Measurements from ENCODE around the gene G2E3.
"Not testable (repeated sequence)": the region's sequence is repeated elsewhere in the genome, so short reads cannot be mapped to it uniquely, and the experiment has no call there.

Gene G2E3

GRCh38 chr14:30641207-30641606 is 82.2 kb downstream of the G2E3 start:
- Histone ChIP-seq H3K4me3 (ENCODE audit: low read depth in 1 of 5, low read length in 5 of 5) (no peak overlapping the region), H3K9me3 (ENCODE audit: control insufficient read depth in 5 of 5, low read length in 5 of 5) (peaks cover 0 to 18% (median 7%) of the 10 kb centered on the region in 5 donors), H3K9ac (ENCODE audit: low read length in 5 of 5) (peak overlapping the region in 1 of 5 donors; percentile 1), H3K36me3 (ENCODE audit: control insufficient read depth in 5 of 5, insufficient read depth in 5 of 5, low read length in 5 of 5) (peaks cover 8 to 37% (median 19%) of the 10 kb centered on the region in 5 donors), H3K4me1 (ENCODE audit: control insufficient read depth in 5 of 5, insufficient read depth in 5 of 5, low read length in 5 of 5) (peaks cover 0 to 25% (median 0%) of the 10 kb centered on the region in 5 donors), H3K27me3 (ENCODE audit: control insufficient read depth in 5 of 5, insufficient read depth in 4 of 5, low read length in 5 of 5) (no peaks in the 10 kb centered on the region), H3K27ac (ENCODE audit: low read depth, low read length) (no peak overlapping the region)

GRCh38 chr14:30644462-30644861 is 85.5 kb downstream of the G2E3 start:
- not testable (repeated sequence) for H3K9ac ChIP-seq (ENCODE audit: low read length in 5 of 5); H3K4me3 ChIP-seq (ENCODE audit: low read depth in 1 of 5, low read length in 5 of 5); H3K27me3 ChIP-seq (ENCODE audit: control insufficient read depth in 5 of 5, insufficient read depth in 4 of 5, low read length in 5 of 5); H3K27ac ChIP-seq (ENCODE audit: low read depth, low read length); H3K4me1 ChIP-seq (ENCODE audit: control insufficient read depth in 5 of 5, insufficient read depth in 5 of 5, low read length in 5 of 5)
- peaks cover 0 to 18% (median 7%) of the 10 kb centered on the region in 5 donors for H3K9me3 ChIP-seq (ENCODE audit: control insufficient read depth in 5 of 5, low read length in 5 of 5)
- H3K36me3 ChIP-seq (ENCODE audit: control insufficient read depth in 5 of 5, insufficient read depth in 5 of 5, low read length in 5 of 5), result peaks cover 13 to 41% (median 19%) of the 10 kb centered on the region in 5 donors

GRCh38 chr14:30645600-30645999 is 86.6 kb downstream of the G2E3 start:
- Histone ChIP-seq H3K27me3 (ENCODE audit: control insufficient read depth in 5 of 5, insufficient read depth in 4 of 5, low read length in 5 of 5) (no peaks in the 10 kb centered on the region), H3K9me3 (ENCODE audit: control insufficient read depth in 5 of 5, low read length in 5 of 5) (peaks cover 0 to 18% (median 7%) of the 10 kb centered on the region in 5 donors), H3K4me1 (ENCODE audit: control insufficient read depth in 5 of 5, insufficient read depth in 5 of 5, low read length in 5 of 5) (no peaks in the 10 kb centered on the region), H3K27ac (ENCODE audit: low read depth, low read length) (no peak overlapping the region), H3K36me3 (ENCODE audit: control insufficient read depth in 5 of 5, insufficient read depth in 5 of 5, low read length in 5 of 5) (peaks cover 18 to 45% (median 27%) of the 10 kb centered on the region in 5 donors), H3K4me3 (ENCODE audit: low read depth in 1 of 5, low read length in 5 of 5) (no peak overlapping the region), H3K9ac (ENCODE audit: low read length in 5 of 5) (no peak overlapping the region)

GRCh38 chr14:30648471-30648870 is 89.5 kb downstream of the G2E3 start:
- Histone ChIP-seq H3K36me3 (ENCODE audit: control insufficient read depth in 5 of 5, insufficient read depth in 5 of 5, low read length in 5 of 5) (peaks cover 31 to 53% (median 44%) of the 10 kb centered on the region in 5 donors), H3K27me3 (ENCODE audit: control insufficient read depth in 5 of 5, insufficient read depth in 4 of 5, low read length in 5 of 5) (no peaks in the 10 kb centered on the region), H3K4me3 (ENCODE audit: low read depth in 1 of 5, low read length in 5 of 5) (no peak overlapping the region), H3K27ac (ENCODE audit: low read depth, low read length) (no peak overlapping the region), H3K4me1 (ENCODE audit: control insufficient read depth in 5 of 5, insufficient read depth in 5 of 5, low read length in 5 of 5) (no peaks in the 10 kb centered on the region), H3K9ac (ENCODE audit: low read length in 5 of 5) (no peak overlapping the region), H3K9me3 (ENCODE audit: control insufficient read depth in 5 of 5, low read length in 5 of 5) (peaks cover 0 to 18% (median 7%) of the 10 kb centered on the region in 5 donors)

GRCh38 chr14:30651937-30652336 is 93.0 kb downstream of the G2E3 start:
- H3K9ac ChIP-seq (ENCODE audit: low read length in 5 of 5), result no peak overlapping the region
- no peak overlapping the region for H3K4me3 ChIP-seq (ENCODE audit: low read depth in 1 of 5, low read length in 5 of 5)
- H3K9me3 ChIP-seq (ENCODE audit: control insufficient read depth in 5 of 5, low read length in 5 of 5), result no peaks in the 10 kb centered on the region
- H3K27me3 ChIP-seq (ENCODE audit: control insufficient read depth in 5 of 5, insufficient read depth in 4 of 5, low read length in 5 of 5), result no peaks in the 10 kb centered on the region
- H3K4me1 ChIP-seq (ENCODE audit: control insufficient read depth in 5 of 5, insufficient read depth in 5 of 5, low read length in 5 of 5), result peaks cover 0 to 7% (median 0%) of the 10 kb centered on the region in 5 donors
- peaks cover 35 to 58% (median 46%) of the 10 kb centered on the region in 5 donors for H3K36me3 ChIP-seq (ENCODE audit: control insufficient read depth in 5 of 5, insufficient read depth in 5 of 5, low read length in 5 of 5)
- no peak overlapping the region for H3K27ac ChIP-seq (ENCODE audit: low read depth, low read length)

GRCh38 chr14:30655124-30655523 is 96.2 kb downstream of the G2E3 start:
- Histone ChIP-seq H3K36me3 (ENCODE audit: control insufficient read depth in 5 of 5, insufficient read depth in 5 of 5, low read length in 5 of 5) (peaks cover 38 to 54% (median 50%) of the 10 kb centered on the region in 5 donors), H3K9me3 (ENCODE audit: control insufficient read depth in 5 of 5, low read length in 5 of 5) (no peaks in the 10 kb centered on the region)

GRCh38 chr14:30655658-30656057 is 96.7 kb downstream of the G2E3 start:
- peaks cover 0 to 7% (median 0%) of the 10 kb centered on the region in 5 donors for H3K4me1 ChIP-seq (ENCODE audit: control insufficient read depth in 5 of 5, insufficient read depth in 5 of 5, low read length in 5 of 5)
- peaks cover 35 to 53% (median 51%) of the 10 kb centered on the region in 5 donors for H3K36me3 ChIP-seq (ENCODE audit: control insufficient read depth in 5 of 5, insufficient read depth in 5 of 5, low read length in 5 of 5)
- H3K27ac ChIP-seq (ENCODE audit: low read depth, low read length), result no peak overlapping the region
- no peak overlapping the region for H3K9ac ChIP-seq (ENCODE audit: low read length in 5 of 5)
- H3K4me3 ChIP-seq (ENCODE audit: low read depth in 1 of 5, low read length in 5 of 5), result no peak overlapping the region
- H3K9me3 ChIP-seq (ENCODE audit: control insufficient read depth in 5 of 5, low read length in 5 of 5), result no peaks in the 10 kb centered on the region
- H3K27me3 ChIP-seq (ENCODE audit: control insufficient read depth in 5 of 5, insufficient read depth in 4 of 5, low read length in 5 of 5), result no peaks in the 10 kb centered on the region

More at GRCh38 chr14:30655124-30655523, 96.2 kb downstream of the G2E3 start:
- Histone ChIP-seq H3K4me3 (ENCODE audit: low read depth in 1 of 5, low read length in 5 of 5) (no peak overlapping the region), H3K27me3 (ENCODE audit: control insufficient read depth in 5 of 5, insufficient read depth in 4 of 5, low read length in 5 of 5) (no peaks in the 10 kb centered on the region), H3K9ac (ENCODE audit: low read length in 5 of 5) (no peak overlapping the region), H3K27ac (ENCODE audit: low read depth, low read length) (no peak overlapping the region), H3K4me1 (ENCODE audit: control insufficient read depth in 5 of 5, insufficient read depth in 5 of 5, low read length in 5 of 5) (peaks cover 0 to 7% (median 0%) of the 10 kb centered on the region in 5 donors)

- Histone ChIP-seq H3K9me3 (ENCODE audit: control insufficient read depth in 5 of 5, low read length in 5 of 5) (no peaks in the 10 kb centered on the region), H3K4me1 (ENCODE audit: control insufficient read depth in 5 of 5, insufficient read depth in 5 of 5, low read length in 5 of 5) (peaks cover 0 to 7% (median 0%) of the 10 kb centered on the region in 5 donors), H3K4me3 (ENCODE audit: low read depth in 1 of 5, low read length in 5 of 5) (no peak overlapping the region), H3K36me3 (ENCODE audit: control insufficient read depth in 5 of 5, insufficient read depth in 5 of 5, low read length in 5 of 5) (peaks cover 33 to 58% (median 49%) of the 10 kb centered on the region in 5 donors), H3K27me3 (ENCODE audit: control insufficient read depth in 5 of 5, insufficient read depth in 4 of 5, low read length in 5 of 5) (no peaks in the 10 kb centered on the region), H3K27ac (ENCODE audit: low read depth, low read length) (no peak overlapping the region), H3K9ac (ENCODE audit: low read length in 5 of 5) (no peak overlapping the region)
Observed at GRCh38 chr14:30656190-30656632, 97.3 kb downstream of the G2E3 start.

- Histone ChIP-seq H3K36me3 (ENCODE audit: control insufficient read depth in 5 of 5, insufficient read depth in 5 of 5, low read length in 5 of 5) (peaks cover 27 to 54% (median 42%) of the 10 kb centered on the region in 5 donors), H3K4me1 (ENCODE audit: control insufficient read depth in 5 of 5, insufficient read depth in 5 of 5, low read length in 5 of 5) (peaks cover 0 to 7% (median 0%) of the 10 kb centered on the region in 5 donors), H3K9ac (ENCODE audit: low read length in 5 of 5) (no peak overlapping the region)
Observed at GRCh38 chr14:30657050-30657449, 98.1 kb downstream of the G2E3 start.

GRCh38 chr14:30657606-30658163 is 98.7 kb downstream of the G2E3 start:
- Histone ChIP-seq H3K9ac (ENCODE audit: low read length in 5 of 5) (no peak overlapping the region), H3K36me3 (ENCODE audit: control insufficient read depth in 5 of 5, insufficient read depth in 5 of 5, low read length in 5 of 5) (peaks cover 25 to 58% (median 39%) of the 10 kb centered on the region in 5 donors), H3K27ac (ENCODE audit: low read depth, low read length) (no peak overlapping the region), H3K9me3 (ENCODE audit: control insufficient read depth in 5 of 5, low read length in 5 of 5) (no peaks in the 10 kb centered on the region), H3K27me3 (ENCODE audit: control insufficient read depth in 5 of 5, insufficient read depth in 4 of 5, low read length in 5 of 5) (no peaks in the 10 kb centered on the region), H3K4me1 (ENCODE audit: control insufficient read depth in 5 of 5, insufficient read depth in 5 of 5, low read length in 5 of 5) (peaks cover 0 to 7% (median 3%) of the 10 kb centered on the region in 5 donors), H3K4me3 (ENCODE audit: low read depth in 1 of 5, low read length in 5 of 5) (no peak overlapping the region)

More at GRCh38 chr14:30657050-30657449, 98.1 kb downstream of the G2E3 start:
- no peak overlapping the region for H3K4me3 ChIP-seq (ENCODE audit: low read depth in 1 of 5, low read length in 5 of 5)
- peak overlapping the region; percentile 20 for H3K27ac ChIP-seq (ENCODE audit: low read depth, low read length)
- H3K27me3 ChIP-seq (ENCODE audit: control insufficient read depth in 5 of 5, insufficient read depth in 4 of 5, low read length in 5 of 5), result no peaks in the 10 kb centered on the region
- no peaks in the 10 kb centered on the region for H3K9me3 ChIP-seq (ENCODE audit: control insufficient read depth in 5 of 5, low read length in 5 of 5)
